HG02642 (cell line): ENCODE data around the gene GMPR.
"Not testable (repeated sequence)": the region's sequence is repeated elsewhere in the genome, so short reads cannot be mapped to it uniquely, and the experiment has no call there.

ENCODE experiments used
- ATAC-seq: cut with Tn5 transposase; IDR thresholded peaks from one replicate; pipeline ENCODE4 v1.9.1; 2021; ENCODE audit warnings: mild to moderate bottlenecking; ENCODE audit not compliant: unreplicated experiment, poor library complexity

GMPR gene

GRCh38 chr6:16267428-16268263 is 29.3 kb downstream of the GMPR start:
- ATAC-seq = no peak

- not testable (repeated sequence) for ATAC-seq
Measured at GRCh38 chr6:16269442-16270070, 31.2 kb downstream of the GMPR start.

GRCh38 chr6:16270178-16270794 is 31.9 kb downstream of the GMPR start:
- no peak for ATAC-seq

GRCh38 chr6:16271428-16271827 is 33.0 kb downstream of the GMPR start:
- ATAC-seq = no peak

- no peak for ATAC-seq
Measured at GRCh38 chr6:16272201-16272600, 33.8 kb downstream of the GMPR start.

GRCh38 chr6:16273256-16273655 is 34.9 kb downstream of the GMPR start:
- ATAC-seq = no peak

- no peak for ATAC-seq
Measured at GRCh38 chr6:16274483-16274882, 36.1 kb downstream of the GMPR start.

- no peak for ATAC-seq
Measured at GRCh38 chr6:16274885-16275589, 36.6 kb downstream of the GMPR start.

- no peak for ATAC-seq
Measured at GRCh38 chr6:16277101-16277981, 39.0 kb downstream of the GMPR start.

- ATAC-seq = no peak
Measured at GRCh38 chr6:16278048-16278724, 39.8 kb downstream of the GMPR start.

GRCh38 chr6:16278750-16279149 is 40.4 kb downstream of the GMPR start:
- ATAC-seq = no peak

- ATAC-seq = no peak
Measured at GRCh38 chr6:16279243-16279642, 40.9 kb downstream of the GMPR start.

- ATAC-seq = no peak
Measured at GRCh38 chr6:16282370-16282769, 44.0 kb downstream of the GMPR start.

- ATAC-seq = no peak
Measured at GRCh38 chr6:16284472-16284871, 46.1 kb downstream of the GMPR start.

- no peak for ATAC-seq
Measured at GRCh38 chr6:16285467-16286150, 47.2 kb downstream of the GMPR start.

GRCh38 chr6:16286151-16286522 is 47.8 kb downstream of the GMPR start:
- ATAC-seq = no peak

- no peak for ATAC-seq
Measured at GRCh38 chr6:16288163-16288562, 49.8 kb downstream of the GMPR start.

GRCh38 chr6:16291739-16292138 is 53.4 kb downstream of the GMPR start:
- ATAC-seq = no peak

- no peak for ATAC-seq
Measured at GRCh38 chr6:16292432-16292831, 54.0 kb downstream of the GMPR start.
